COLO829 (cell line): ENCODE measurements around the gene CTNNB1.

Experiments used
- DNase-seq: peaks from one replicate; pipeline ENCODE4 v3.0.0; 2012; ENCODE audit warnings: low spot score

Gene CTNNB1

GRCh38 chr3:41192885-41193284 is 6.4 kb upstream of the CTNNB1 start:
- no peak for DNase-seq

- no peak for DNase-seq
These were observed 5.3 kb upstream of the CTNNB1 start for GRCh38 chr3:41193794-41194539.

GRCh38 chr3:41194701-41195100 is 4.6 kb upstream of the CTNNB1 start:
- no peak for DNase-seq

- DNase-seq = no peak
These were observed 3.4 kb upstream of the CTNNB1 start for GRCh38 chr3:41195946-41196345.

- DNase-seq = no peak
These were observed 2.5 kb upstream of the CTNNB1 start for GRCh38 chr3:41196499-41197410.

GRCh38 chr3:41198046-41198445 is 1.3 kb upstream of the CTNNB1 start:
- DNase-seq = no peak

GRCh38 chr3:41198526-41198925 is 779 bp upstream of the CTNNB1 start:
- no peak for DNase-seq

GRCh38 chr3:41199866-41200668 is 762 bp downstream of the CTNNB1 start:
- no peak for DNase-seq

- DNase-seq = peak; percentile 31
These were observed 1.3 kb downstream of the CTNNB1 start for GRCh38 chr3:41200669-41201021.

GRCh38 chr3:41202075-41202833 is 2.9 kb downstream of the CTNNB1 start:
- DNase-seq = no peak

GRCh38 chr3:41202834-41203345 is 3.6 kb downstream of the CTNNB1 start:
- DNase-seq = peak; percentile 70

- no peak for DNase-seq
These were observed 5.1 kb downstream of the CTNNB1 start for GRCh38 chr3:41204369-41204768.

GRCh38 chr3:41205591-41205990 is 6.3 kb downstream of the CTNNB1 start:
- DNase-seq = no peak

- DNase-seq = no peak
These were observed 8.1 kb downstream of the CTNNB1 start for GRCh38 chr3:41207355-41207754.

GRCh38 chr3:41208507-41209220 is 9.4 kb downstream of the CTNNB1 start:
- DNase-seq = no peak

GRCh38 chr3:41209646-41210045 is 10.3 kb downstream of the CTNNB1 start:
- no peak for DNase-seq

GRCh38 chr3:41210966-41211365 is 11.7 kb downstream of the CTNNB1 start:
- DNase-seq = no peak

- no peak for DNase-seq
These were observed 12.8 kb downstream of the CTNNB1 start for GRCh38 chr3:41212088-41212487.

- DNase-seq = no peak
These were observed 14.3 kb downstream of the CTNNB1 start for GRCh38 chr3:41213588-41213987.

GRCh38 chr3:41216422-41216821 is 17.1 kb downstream of the CTNNB1 start:
- DNase-seq = no peak

GRCh38 chr3:41216993-41217392 is 17.7 kb downstream of the CTNNB1 start:
- no peak for DNase-seq
